HG03139 (cell line): ENCODE results near the gene FAM131B.

Source experiments
- ATAC-seq: cut with Tn5 transposase; IDR thresholded peaks from one replicate; pipeline ENCODE4 v1.9.1; 2021; ENCODE audit not compliant: unreplicated experiment

The FAM131B gene

DNA sequence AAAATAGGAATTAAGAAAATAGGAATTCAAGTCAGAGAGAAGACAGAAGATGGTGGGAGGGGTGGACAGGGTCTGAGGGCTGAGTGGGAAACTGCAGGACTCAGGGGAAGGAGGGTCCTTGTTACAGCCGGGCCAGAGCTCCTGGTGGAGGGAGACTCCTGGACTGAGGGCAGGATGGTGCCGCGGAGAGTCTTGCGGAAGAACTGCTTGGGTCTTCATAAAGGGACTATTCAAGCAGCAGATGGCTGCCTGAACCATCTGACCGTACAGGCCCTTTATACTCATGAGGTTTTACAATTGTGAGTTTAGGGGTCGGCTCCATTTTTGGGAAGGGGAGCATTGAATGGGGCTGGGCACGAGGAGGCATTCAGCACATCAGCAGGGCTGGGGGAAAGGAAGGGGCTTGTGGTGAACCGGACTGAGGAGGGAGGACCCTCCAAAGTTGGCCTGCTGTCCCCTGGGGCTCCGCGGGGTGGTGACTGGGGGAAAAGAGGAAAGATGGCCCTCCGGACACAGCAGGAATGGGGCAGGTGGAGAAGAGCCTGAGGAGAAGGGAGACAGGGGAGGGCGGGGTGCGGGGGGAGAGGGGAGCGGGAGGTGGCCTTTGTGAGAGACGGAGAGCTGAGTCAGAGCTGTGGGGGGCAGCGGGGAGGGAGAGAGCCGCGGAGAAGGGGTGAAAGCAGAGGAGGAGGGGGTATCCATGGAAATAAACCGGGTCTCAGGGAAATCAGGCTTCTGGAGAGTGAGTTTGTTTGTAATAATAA is 1.5 kb downstream of the FAM131B start:
- ATAC-seq, result no peak

DNA sequence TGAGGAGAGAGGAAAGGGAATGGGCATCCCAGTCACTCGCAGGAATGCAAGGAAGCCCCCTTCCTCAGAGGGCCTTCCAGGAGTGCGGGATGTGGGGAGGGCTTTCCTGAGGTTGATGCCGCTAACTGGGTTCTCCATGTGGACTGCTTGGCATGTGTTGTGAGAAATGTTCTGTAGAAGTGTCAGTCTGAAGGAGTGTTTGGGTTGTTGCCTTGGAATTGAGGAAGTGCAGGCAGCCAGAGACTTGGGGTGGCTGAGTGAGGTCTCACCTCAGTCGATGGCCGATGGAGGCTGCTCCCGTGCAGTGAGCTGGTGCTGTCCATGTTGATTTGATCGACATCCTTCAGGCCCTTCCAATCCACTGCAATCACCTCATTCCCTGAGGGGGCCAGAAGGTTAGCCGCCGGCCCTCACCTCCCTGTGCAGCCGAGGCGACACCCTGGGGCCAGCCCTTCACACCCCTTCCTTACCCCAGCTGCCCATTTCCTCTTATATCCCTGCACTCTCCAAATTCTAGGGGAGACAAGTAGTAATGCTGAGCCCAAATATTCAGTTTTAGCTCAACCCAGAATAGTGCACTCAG is 2.7 kb downstream of the FAM131B start:
- no peak for ATAC-seq

DNA sequence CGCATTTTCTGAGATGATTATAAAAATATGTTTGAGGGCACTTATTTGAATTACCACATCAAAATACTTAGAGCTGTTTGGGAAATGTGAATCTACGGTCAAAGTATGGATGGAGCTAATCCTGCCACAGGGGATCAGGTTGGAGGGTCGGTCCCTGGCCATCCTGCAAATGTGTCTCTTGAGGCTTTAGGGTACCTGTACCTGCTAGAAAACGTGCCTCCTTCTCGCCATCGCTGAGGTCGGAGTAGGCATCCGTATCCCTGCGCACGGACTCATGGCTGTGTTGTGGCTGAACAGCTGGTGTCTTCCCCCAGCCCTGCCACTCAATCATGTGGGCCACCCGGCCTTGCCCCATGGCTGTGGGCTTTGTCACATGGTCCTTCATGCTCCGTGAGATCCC is 3.9 kb downstream of the FAM131B start:
- no peak for ATAC-seq

DNA sequence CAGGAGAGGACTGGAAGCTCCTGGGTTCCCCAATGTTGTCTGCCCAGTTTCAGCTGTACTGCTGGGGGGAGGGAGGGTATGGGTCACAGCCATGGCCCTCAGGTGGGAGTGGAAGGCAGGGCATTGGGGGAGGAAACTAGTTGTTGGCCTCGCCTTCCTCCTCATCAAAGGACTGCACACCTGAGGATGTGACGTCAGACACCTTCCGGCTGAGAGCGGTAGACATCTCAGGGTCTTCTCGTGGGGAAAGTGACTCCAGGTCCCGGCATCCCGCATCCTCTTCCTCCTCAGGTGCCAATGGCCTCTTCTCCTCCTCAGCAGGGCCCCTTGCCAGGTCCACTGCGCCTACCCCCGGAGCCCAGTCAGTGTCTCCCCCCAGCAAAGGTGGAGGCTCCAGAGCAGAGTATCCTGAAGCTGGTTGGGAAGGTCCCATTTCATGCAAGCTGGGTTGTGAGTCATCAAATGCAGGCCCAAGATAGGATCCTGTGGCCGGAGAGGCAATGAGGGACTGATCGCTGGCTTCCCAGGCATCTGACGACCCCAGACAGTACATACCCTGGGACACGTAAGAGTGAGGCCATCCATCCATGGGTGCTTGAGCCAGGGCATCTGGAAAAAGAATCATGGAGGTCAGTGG is 6.0 kb downstream of the FAM131B start:
- no peak for ATAC-seq

DNA sequence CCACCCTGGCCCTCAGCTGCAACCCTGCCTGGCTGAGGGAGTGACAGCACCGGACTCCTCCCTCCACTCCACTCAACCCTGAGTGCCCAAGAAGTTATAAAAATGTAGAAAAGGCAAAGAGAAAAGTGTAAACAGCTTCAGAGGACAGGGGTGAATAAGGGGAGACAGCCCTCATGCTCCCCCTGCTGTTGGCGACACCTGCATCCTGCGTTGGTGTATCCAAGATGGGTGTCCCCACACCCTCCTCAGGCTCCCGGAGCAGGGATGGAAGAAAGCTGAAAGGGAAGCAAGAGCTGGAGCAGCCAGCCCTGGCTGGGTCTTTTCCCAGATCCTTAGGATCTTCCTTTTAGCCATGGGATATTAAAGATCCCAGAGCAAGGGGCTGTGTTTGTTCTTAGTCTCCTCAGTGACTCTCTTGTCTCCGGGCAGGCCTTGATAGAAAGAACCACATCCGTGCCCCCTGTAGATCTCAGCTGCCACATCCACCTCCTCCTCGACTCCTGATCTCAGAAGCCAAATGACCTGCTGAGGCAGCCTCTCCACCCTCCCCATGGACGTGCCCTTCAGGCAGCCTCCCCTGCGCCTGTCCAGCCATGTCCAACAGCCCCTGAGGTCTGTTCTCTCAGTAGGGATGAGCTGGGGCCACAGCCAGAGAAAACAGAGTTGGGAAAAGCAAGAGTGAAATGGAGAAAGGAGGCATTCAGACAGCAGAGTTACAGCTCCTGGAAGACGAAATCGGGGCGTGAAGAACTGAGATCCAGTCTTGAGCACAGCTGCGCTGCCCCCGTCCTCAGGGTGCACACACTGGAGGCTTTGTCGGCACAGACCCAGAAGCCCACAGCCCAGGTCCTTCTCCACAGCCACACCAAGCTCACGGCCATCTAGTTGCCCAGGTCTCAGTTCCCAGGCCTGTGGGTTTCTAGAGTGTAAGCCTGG is 6.8 kb downstream of the FAM131B start:
- ATAC-seq, result no peak

DNA sequence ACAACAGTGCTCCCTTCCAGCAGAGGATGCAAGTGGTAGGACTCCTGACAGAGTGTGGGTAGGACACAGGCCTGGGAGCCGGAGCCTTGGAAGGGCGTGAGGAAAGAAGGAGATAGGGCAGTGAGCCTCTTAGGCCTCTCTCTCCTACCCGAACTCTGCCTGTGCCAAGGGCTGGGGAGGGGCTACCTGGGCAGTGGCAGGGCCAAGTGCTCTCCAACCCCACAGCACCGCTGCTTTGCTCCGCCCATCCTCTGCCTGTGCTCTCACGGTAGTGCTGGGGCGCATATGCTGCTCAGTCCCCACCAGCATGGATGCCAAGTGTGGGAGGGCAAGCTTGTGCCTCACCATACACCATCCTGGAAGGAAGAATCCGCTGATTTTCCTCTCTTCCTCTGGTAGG is 7.5 kb downstream of the FAM131B start:
- no peak for ATAC-seq

DNA sequence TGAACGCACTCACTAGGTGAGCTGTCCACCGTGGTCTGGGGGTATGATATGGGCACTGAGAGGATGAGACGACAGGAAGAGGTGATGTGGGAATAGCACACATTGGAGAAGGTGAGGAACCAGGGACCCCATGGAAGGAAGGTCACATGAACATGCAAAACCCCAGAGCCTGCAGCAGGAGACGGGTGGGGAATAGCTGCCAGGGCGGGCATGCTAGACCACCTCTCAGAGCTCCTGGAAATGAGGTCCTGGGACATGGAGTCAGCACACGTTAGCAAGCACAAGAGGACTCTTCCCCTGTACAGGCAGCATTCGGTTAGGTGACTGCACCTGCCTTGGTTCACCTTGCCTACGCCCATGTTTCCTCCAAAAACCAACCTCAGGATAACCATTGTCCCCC is 8.1 kb downstream of the FAM131B start:
- no peak for ATAC-seq

DNA sequence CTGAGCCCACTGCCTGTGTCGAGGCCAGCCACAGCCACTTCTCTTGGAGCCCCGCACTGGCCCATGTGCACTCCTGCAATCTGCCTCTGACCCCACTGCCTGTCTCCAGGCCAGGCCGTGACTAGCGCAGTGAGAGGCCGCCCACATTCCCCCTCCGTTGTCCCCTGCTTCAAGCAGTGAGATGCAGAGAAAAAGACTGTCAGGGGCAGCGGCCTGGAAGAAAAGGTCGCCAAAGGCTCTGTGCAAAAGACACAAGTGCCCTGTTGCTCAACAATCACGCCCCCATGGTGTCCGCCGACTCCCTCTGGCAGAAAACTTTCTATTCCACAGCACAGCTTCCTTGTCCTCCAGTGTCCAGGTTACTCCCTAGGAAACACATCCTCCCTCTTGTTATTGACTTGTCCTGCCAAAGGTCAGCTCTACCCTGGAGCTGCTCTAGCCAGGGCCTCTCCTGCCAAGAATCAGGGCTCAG is 9.9 kb downstream of the FAM131B start:
- no peak for ATAC-seq

DNA sequence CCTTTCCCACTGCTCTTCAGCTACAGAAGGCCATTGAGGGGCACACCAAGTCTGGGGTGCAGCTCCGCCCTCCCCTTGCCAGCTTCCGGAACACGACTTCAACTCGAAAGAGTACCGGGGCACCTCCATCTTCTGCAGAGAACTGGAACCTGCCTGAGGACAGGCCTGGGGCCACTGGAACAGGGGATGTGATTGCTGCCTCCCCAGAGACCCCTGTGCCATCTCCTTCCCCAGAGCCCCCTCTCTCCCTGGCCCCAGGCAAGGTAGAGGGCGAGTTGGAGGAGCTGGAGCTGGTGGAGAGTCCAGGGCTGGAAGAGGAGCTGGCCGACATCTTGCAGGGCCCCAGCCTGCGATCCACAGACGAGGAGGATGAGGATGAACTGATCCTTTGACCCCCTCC is 10.9 kb downstream of the FAM131B start:
- ATAC-seq, result no peak

DNA sequence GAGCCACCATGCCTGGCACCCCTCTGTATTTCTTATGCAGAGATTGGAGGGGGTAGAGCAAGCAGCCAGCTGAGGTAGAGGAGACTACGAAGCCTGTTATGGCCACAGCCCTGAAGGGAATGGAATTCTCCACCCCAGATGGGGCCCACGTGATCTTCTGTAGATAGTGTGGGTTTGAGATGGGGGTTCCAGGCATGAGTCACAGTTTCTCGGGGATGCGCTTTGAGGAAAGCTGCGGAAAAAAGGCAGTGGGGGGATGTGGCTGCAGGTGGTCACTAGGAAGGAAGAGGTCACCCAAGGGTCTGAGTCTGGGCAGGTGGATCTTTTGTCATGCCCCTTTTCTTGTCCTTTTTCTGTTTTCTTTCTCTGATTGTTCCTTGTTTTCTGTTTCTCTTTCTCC is 11.5 kb downstream of the FAM131B start:
- no peak for ATAC-seq

DNA sequence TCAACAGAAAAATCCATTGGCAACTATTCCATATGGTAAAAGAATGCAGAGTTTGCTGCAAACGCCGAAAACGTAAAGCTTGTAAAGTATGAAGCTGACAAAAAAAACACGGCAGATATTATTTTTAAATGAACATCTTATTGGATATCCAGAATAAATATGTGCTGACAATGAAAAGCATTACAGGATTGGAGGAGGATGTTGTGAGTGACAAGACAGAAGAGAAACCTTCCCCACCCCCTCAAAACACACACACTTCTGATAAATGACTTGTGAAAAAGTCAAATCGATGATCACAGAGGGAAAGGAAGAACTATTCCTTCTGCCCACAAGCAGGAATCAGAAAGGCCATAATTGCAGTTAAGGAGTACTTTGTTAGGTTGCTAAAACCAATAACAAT is 14.6 kb downstream of the FAM131B start:
- ATAC-seq, result no peak

DNA sequence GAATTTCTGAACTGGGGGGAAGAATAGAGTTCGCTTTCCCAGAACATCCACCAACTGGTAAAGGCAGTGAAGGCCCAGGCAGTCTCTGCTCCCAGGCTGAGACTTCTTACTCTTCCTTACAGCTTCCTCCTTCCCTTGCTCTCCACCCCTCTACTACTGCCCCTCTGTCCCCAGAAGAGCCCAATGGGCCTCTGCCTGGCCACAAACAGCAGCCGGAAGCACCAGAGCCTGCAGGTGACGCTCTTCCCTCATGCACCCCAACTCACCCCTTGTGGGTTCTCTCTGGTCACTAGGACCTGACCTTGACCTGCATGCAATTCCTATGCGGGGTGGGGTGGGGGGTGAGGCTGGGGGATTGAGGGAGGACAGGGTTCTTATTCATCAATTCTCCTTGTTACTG is 16.5 kb downstream of the FAM131B start:
- no peak for ATAC-seq

DNA sequence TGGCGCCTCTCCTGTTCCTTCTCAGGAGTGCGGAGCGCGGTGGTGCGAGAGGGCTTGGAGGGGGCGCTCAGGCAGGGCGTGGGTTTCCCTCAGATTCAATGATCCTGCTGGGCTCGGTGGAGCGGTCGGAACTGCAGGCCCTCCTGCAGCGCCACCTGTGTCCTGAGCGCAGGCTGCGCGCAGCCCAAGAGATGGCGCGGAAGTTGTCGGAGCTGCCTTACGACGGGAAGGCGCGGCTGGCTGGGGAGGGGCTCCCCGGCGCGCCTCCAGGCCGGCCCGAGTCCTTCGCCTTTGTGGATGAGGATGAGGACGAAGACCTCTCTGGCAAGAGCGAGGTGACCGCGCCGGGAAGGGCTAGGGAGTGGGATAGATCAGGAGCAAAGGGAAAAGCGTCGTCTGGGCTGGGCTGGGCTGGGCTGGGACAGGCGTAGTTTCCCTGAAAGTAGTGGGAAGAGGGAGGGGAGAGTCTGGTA is 17.0 kb downstream of the FAM131B start:
- ATAC-seq, result no peak

DNA sequence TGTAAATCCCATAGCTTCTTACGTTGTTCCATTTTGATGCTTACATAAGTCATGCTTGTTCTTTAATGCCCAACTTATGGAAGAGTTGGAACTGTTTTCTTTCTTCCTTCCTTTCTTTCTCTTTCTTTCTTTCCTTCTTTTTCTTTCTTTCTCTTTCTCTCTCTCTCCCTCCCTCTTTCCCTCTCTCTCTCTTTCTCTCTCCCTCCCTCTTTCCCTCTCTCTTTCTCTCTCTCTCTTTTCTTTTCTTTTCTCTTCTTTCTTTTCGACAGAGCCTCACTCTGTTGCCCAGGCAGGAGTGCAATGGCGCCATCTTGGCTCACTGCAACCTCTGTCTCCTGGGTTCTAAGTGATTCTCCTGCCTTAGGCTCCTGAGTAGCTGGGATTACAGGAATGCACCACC is 18.9 kb downstream of the FAM131B start:
- ATAC-seq, result no peak

DNA sequence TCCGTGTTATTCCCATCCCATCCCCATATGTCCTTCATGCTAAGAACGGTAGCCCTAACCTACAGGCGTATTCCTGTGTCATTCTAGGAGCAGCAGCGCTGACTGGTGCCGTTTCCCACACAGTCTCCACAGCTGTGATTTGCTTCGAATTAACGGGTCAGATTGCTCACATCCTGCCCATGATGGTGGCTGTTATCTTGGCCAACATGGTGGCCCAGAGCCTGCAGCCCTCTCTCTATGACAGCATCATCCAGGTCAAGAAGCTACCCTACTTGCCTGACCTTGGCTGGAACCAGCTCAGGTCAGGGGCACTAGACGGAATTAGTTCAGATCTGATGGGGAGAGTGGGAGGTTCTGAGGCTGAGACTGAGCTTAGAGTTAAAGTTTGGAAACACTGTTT is 20.7 kb downstream of the FAM131B start:
- ATAC-seq, result no peak

DNA sequence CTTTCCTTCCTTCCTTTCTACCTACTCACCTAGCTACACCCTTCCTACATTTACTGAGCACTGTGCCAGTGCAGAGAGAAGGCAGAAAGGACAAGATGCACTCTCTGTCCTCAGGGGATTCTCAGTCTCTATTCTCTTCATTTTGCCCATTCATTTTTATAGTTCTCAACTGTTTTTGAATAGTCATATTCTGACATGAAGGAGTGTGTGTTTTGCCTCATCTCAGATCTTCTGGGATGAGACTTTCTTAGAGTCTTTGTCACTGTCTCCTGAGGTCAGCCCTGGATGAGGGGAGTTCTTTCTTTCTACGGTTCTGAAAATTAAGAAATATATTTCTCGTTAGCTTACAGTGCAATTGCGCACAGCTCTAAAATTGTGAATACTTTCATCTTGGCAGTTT is 25.3 kb downstream of the FAM131B start:
- ATAC-seq, result no peak

DNA sequence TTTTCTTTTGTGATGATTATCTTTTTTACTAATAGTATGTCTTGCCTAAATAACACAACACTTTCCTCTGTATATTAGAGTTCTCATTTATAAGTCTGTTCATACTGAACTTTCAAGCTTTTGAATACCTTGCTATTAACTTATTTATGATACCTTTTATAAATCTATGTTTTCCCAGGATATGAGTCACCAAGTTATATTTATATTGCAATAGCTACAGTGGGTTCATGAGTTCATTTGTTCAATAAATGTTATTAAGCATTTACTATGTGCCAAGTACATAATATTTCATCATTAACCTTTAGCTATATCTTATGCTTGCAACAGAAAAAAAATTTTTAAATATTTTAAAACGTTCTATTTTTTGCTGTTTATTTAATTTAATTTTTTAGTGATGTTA is 28.3 kb downstream of the FAM131B start:
- ATAC-seq, result no peak

DNA sequence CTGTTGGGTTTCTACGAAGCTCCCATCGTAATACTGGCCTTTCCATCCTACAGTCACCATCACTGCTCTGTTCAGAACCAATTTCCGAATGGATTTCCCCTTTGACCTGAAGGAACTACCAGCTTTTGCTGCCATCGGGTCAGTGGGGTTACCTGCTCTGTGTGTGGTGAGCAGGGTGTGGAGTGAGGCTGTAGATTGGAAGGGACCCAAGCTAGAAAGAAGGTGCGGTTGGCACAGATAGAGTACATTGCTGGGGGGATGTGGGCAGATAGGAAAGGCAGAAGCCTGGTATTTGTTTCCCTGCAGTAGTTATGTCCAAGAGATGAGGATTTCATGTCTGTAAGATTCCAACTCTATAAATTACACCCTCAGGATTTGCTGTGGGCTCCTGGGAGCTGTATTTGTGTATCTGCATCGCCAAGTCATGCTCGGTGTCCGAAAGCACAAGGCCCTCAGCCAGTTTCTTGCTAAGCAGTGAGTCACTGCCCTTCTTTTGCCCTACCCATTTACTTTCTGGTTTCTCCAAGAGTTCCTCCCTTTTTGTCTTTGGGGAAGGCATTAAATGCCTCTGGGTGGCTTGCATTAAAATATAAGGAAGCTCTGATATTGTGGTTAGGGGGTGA is 31.2 kb downstream of the FAM131B start:
- ATAC-seq, result no peak

DNA sequence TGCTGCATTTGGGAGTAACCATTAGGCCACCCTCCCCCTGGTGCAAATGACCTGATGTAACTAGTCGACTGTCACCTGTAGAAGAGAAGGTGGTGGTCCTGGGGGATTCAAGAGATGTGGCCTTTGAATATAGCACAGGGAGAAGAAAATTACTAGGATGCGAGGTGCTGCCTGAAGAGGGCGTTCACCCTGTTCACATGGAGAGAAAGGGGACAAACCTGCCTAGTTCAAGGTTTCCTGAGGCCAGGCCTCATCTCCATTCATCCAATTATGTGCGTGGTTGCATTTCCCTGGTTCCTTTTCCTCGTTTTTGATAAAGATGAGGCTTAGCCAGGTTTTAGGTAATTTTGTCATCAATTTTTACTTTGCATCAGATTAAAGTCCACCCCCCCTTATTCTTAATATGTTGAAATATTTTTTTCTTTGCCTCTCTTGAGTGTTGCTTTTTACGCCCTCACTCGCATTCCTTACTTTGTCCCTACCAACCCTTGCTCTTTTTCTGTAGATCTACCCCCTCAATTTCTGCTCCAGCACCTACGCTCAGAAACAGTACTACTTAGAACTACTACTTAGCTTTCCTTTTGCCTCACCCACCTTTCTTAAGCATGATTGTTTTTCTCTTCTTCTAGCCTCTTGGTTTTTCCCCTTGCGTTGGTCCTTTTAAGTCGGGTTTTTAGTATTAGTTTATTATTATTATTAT is 32.9 kb downstream of the FAM131B start:
- no peak for ATAC-seq

DNA sequence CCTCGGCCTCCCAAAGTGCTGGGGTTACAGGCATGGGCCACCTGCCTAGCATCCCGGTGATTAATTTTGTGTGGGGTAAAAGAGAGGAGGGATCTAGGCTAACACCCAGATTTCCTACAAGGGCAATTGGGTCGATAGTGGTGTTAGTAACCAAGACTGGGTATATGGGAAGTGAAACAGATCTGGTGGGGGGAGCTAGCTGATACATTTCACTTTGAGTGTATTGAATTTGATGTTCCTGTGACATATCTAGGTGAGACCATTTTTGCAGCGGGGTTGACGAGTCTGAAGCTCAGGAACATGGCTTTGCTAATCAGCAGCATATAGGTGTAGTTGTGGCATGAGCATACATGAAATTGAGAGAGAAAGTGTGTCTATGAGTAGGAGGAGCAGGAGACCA is 34.6 kb downstream of the FAM131B start:
- ATAC-seq, result no peak
